GM10266 (cell line): ENCODE results near the gene ATPAF1.

Source experiments
- DNase-seq: peaks from one replicate; pipeline ENCODE4 v3.0.0; 2012; ENCODE audit errors: extremely low spot score
- CTCF ChIP-seq: IDR thresholded peaks from 2 replicates; pipeline ENCODE4 v1.5.1; 2012; ENCODE audit warnings: mild to moderate bottlenecking, low read depth; ENCODE audit not compliant: control insufficient read depth, insufficient read depth; ENCODE audit errors: missing control alignments

The ATPAF1 gene

GRCh38 chr1:46605232-46605631 is 62.9 kb downstream of the ATPAF1 start:
- DNase-seq = no peak
- no peak for TF ChIP-seq CTCF

DNA sequence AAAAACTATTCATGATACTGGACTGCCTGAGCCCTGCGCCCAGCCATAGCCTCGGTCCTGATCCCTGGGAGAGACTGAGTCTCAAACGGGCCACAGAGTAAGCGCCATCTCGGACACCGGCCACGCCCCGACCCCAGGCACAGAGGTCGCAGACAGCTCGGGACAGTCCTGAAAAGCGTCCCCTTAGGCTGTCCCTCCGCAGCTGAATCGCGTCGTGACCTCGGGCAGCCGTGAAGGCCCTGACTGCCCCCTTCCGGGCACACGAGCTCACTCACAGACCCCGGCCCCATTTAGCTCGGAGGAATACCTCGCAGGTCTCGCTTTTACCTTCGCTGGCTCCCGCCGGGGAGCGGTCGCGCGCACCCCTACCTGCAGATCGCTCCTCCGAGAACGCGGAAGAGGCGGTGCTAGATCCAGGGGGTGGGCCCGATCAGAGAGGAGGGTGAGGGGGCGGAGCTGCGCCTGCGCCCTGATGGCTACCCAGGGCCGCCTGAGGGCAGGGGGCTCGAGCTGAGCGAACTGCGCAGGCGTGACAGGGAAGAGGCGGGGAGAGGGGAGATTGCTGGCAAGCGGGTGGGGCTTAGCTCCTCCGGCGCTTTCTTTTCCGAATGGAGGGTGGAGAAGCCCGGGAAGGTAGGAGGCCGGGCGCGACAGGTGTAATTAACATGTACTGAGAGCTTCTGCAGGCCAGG is 64.2 kb downstream of the ATPAF1 start, which contains the start of gene MKNK1:
MKNK1 (minus strand) TSS at position 411 of the 692 bp plus-strand sequence. CDS start 20,941 bp downstream, outside the sequence.
- no peak for TF ChIP-seq CTCF
- DNase-seq = peak; percentile 99

- no peak for DNase-seq
- TF ChIP-seq CTCF = no peak
Observed at GRCh38 chr1:46603481-46603857, 64.7 kb downstream of the ATPAF1 start.

DNA sequence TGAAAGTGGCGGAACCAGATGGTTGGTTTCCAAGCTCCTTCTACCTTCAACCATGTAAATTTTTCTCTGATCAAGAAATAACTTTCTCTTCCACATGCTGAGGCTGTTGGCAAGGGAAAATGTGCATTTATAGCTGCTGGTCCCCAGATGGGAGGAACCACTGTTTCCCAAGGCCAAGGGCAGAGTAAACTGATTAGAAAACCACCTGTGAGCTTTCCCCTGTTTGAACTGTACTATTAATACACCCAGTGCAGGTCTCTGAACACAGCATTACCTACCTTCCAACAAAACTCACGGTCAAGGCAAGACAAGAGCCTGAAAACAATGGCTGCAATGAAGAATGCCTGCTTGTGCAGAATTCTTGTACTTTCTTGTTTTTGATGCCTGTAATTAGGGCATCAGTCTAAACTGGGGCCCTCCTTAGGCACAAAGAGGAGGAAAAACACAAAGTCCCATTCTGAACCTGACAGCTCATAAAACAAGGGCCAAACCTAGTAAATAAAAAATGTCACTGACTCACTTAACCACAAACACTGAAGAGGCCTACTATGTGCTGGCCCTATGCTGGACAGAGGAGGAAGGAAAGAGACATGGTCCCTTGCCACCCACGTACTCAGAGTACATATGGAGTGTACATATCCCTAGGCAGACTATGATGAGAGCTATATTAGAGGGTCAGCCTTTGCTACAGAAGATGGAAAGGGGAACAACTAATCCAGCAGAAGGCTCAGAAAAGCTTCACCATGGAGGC is 66.7 kb downstream of the ATPAF1 start:
- no peak for TF ChIP-seq CTCF

GRCh38 chr1:46599059-46599970 is 68.8 kb downstream of the ATPAF1 start:
- no peak for DNase-seq
- TF ChIP-seq CTCF = no peak

More for the DNA sequence above, 66.7 kb downstream of the ATPAF1 start:
- no peak for DNase-seq

GRCh38 chr1:46596846-46597245 is 71.3 kb downstream of the ATPAF1 start:
- no peak for TF ChIP-seq CTCF
- no peak for DNase-seq
